Ecto neural progenitor cell (in vitro differentiated cells): ENCODE results near the gene CST5.
"Not testable (repeated sequence)": the region's sequence is repeated elsewhere in the genome, so short reads cannot be mapped to it uniquely, and the experiment has no call there.

Source experiments
- DNase-seq: peaks from one replicate; pipeline ENCODE4 v3.0.0-alpha.2; 2018; ENCODE audit warnings: low spot score

The CST5 gene

DNA sequence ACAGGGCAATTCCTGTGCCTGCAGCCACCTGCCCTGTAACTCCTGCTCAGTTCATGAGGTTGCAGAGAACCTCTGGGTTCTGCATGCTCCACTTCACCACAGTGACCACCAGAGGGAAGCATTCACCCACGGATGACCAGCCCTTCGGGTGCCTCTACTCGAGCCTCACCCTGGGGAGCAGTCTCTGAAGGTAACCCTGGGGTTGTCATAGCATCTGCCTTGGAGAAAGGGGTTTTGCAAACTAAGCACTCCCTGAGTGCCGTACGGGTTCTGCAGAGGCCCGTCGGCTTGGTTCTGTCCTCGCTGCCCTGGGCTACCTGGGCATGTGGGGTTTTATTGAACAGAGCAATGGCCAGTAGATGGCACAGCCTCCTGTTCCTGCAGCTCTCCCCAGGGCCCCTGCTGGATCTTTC lies 10.2 kb upstream of the CST5 start:
- DNase-seq: peak; percentile 79

DNA sequence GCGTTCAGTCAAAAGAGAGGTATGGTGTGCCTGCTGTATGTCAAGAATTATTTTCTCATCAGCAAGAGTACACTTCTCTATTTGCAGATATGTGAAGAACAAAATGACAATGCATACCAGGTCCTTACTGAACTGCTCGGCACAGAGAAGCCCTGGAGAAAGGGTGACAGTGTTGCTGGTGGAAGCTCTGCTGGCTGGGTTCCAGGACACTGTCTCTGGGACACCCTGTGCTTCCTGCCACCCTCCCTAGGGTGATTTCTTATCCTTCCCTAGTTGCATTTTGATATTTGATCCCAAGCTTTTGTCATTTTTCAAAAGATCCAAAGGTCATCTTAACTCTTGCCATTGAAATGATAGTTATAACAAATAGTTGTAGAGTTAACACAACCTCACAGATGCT lies 8.3 kb upstream of the CST5 start:
- DNase-seq: no peak

DNA sequence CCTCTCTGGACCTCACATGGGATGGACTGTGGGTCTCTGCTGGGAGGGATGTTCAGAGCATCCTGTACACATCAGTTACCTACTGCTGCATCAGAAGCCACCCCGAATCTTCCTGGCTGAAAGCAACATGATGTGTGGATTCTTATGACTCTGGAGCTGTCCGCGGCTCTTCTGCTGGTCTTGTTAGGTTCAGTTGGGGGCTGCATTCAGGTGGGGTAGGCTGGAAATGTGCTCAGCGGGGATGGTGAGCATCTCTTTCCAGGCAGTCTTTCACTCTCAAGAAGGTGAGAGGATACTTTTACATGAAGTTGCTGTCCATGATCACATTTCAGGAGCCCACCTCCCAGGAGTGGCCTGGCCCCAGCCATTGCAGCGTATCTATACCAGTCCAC lies 5.2 kb upstream of the CST5 start:
- DNase-seq: no peak

DNA sequence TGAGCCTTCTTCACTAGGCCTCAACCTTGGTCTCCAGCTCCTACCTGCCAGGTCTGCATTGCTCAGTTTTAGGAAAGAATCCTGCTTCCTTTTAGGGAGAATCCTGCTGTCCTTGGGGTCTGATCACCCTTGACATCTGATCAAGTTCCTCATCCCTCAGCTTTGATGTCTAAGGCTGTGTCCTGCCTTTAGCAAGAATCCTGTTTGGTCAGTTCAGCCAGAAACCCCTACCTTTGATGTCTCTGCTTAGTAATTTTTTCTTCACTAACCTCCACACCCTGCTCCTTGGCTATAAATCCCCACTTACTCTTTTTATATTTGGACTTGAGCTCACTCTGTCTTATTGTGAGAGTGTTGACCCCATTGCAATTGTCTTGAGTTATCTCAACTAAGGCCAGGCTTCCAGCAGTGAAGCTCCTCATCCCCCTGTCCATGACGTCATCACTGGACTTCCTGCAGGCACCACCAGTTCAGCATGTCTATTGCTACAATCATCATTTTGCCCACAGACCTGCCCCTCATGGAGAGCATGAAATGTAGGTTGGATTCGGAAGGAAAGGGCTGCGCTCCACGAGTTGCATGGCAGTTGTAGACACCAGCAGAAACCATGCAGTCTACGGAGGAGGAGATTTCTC lies 4.7 kb upstream of the CST5 start:
- no peak for DNase-seq

DNA sequence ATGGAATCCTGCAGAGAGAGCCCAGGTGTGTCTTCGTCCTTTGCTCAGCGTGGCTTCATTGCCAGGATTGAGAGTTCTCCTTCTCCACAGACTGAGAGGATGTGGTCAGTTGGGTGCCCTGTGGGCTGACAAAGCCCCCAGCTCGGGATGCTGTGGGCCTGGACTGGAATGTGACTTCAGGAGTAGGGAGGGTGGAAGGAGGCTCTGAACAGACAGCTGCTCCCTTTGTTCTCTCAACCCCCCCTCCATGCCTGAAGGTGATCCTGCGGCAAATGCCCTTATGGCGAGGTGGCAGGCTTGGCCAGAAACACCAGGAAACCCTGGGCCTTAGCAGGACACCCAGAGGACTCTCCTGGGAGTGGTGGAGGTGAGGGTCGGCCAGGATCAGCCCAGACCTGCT lies 1.8 kb upstream of the CST5 start:
- no peak for DNase-seq

GRCh38 chr20:23880417-23880816 lies 869 bp upstream of the CST5 start:
- DNase-seq: no peak

- DNase-seq: no peak
These were observed 345 bp upstream of the CST5 start for GRCh38 chr20:23879811-23880374.

GRCh38 chr20:23878787-23879186 lies 761 bp downstream of the CST5 start:
- DNase-seq: no peak

DNA sequence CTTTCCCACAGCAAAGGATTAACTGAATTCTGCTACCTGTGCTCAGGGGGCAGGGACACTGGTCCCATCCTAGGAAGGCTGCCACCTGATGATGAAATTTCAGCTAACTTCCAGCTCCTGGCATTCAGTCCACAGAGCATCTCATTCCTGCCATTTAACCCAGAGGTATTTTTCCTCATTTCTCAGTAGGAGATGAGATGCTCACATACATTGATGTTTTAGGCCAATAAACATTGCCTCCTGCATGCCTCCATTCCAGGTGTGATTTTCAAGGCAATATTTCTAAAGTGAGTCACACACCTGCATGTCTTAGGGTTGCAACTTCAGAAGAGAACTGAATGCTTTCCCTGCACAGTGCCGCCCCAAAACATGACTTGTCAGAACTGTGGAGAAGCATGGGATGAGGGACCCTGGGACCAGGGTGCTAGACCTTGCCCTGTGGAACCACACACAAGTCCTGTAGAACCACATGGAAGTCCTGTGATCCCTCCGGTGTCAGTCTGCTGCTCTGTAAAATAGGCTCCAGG lies 1.5 kb downstream of the CST5 start:
- not testable (repeated sequence) for DNase-seq

DNA sequence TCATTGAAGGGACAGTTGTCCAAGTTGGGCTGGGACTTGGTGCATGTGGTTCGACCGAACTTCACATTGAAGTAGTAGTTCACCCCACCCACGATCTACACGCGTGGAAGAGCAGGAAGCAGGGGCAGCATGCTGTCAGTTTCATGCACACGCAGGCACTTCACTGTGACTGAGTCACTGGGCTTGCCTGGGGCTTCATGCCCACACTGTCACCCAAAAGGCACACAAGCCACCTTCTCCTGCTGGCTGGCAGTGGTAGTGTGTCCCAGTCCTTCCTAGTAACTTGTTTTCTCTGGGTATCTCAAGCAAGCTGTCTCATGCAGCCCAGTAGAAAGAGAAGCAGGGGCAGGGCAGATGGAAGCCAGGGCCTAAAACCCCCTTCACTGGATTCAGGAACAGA lies 2.0 kb downstream of the CST5 start:
- DNase-seq: no peak

DNA sequence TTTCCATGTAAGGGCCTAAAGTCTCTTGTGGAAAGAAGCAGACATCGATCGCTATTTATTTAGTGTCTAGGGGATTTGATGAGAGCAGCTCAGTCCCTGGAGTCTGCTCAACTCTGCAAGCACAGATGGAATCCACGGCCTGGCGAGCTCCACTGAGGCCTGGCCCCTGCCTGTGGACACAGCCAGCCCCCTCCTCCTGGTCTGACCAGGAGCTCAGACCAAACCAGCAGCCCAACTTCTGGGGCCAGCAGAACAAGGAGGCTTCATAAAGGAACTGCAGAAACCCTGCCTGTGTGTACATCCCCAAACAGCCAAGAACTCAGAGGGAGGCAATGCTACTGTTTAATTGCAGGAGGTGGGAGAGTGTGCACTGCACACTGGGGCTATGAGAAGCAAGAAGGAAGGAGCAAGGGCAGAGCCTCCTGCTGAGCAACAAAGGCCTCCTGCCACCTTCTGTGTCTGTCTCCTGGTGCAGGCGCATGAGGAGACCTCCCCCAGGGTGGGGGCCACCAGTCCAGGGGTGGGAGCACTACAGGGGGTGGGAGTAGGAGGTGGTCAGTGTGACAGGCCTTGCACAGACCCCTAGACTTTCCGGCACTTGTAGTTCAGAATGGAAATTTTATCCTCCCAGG lies 3.8 kb downstream of the CST5 start:
- DNase-seq: no peak

- no peak for DNase-seq
These were observed 4.8 kb downstream of the CST5 start for GRCh38 chr20:23874747-23875146.

DNA sequence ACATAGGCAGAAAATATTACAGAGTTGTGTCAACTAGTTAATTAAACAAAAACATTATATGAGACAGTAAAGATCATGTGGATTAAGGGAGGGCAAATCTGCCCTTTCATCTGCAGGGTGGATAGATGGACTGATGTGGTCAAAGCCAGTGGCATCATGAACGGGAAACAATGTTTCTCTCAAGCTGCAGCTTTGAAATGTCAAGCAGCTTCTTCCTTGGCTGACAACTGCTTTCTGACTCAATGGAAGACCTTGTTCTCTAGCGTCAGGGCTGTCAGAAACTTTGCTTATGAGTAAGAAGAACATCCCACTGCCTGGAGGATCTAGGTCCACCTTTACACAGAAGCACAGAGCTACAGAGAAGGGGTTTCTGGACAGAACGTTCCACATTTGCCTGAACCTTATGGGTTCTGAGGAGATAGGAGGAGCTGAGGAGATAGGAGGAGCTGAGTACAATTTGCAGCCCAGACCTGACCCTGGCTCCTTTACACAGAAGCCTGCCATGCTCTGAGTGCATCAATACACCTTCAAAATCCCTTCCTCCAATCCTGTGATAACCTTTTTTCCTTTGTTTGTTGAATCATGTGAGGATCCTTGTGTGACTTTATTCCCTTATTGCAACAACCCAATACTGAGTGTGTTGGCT lies 6.1 kb downstream of the CST5 start:
- no peak for DNase-seq

- no peak for DNase-seq
These were observed 7.5 kb downstream of the CST5 start for GRCh38 chr20:23872065-23872464.

GRCh38 chr20:23870461-23870860 lies 9.1 kb downstream of the CST5 start:
- no peak for DNase-seq

DNA sequence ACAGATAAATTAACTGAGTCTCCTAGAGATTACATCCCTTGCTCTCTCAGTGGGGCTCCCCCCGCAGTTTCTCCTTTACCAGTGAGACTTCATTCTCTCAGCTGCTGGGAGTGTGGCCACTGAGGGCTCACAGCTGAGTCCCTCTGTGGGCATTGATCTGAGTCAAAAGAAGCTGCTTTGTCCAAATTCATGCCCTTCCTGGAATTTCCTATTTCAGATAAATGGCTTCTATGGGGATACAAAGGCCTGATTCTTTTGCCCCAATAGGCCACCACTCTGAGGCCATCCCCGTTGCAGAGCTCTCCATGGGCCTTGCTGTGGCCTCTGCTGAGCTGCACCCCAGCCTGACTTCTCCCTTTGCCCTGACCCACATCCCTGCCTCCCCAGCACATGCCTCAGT lies 10.0 kb downstream of the CST5 start:
- DNase-seq: no peak

DNA sequence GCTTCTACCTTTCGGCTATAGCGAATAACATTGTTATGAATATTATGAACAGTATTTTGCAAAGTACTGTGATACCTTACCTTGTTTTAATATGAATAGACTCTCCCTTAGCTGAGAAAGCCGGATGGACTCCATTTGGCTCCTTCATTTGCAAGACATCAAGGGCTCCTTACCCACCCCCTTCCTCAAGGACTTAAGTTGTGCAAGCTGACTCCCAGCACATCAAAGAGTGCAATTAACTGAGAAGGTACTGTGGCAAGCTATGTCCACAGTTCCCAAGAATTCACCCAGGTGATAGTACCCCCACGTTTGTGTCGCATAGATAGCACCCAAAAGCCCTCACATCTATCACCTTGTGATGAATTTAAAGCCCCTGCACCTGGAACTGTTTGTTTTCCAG lies 11.2 kb downstream of the CST5 start:
- DNase-seq: no peak

DNA sequence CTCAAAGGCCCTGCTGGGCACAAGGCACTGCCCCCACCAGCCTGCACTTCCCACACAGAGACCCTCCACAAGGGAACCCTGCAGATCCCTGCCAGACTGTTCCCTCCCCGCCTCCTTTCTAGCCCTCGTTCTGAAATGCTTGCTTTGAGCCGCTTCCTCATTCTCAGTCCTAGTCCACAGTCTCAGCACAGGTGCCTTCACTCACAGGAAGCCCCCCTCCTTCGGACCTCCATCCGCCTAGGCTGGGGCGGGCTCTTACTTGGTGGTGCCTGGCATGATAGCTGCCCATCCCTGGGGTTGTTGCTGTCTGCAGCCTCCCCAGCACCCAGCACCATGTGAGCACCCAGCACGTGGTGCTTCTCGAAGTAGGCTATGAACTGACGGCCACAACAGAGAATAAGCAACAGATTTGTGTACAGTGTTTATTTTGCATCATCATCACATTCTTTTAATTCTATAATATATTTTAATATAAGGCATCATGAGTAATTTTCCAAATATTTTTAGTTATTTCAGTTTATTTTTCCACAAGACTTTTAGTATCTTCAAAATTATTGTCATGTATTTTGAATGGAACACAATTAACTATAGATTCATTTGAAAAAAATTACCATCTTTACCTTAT lies 12.3 kb downstream of the CST5 start:
- DNase-seq: no peak

GRCh38 chr20:23860771-23861170 lies 18.8 kb downstream of the CST5 start:
- not testable (repeated sequence) for DNase-seq

DNA sequence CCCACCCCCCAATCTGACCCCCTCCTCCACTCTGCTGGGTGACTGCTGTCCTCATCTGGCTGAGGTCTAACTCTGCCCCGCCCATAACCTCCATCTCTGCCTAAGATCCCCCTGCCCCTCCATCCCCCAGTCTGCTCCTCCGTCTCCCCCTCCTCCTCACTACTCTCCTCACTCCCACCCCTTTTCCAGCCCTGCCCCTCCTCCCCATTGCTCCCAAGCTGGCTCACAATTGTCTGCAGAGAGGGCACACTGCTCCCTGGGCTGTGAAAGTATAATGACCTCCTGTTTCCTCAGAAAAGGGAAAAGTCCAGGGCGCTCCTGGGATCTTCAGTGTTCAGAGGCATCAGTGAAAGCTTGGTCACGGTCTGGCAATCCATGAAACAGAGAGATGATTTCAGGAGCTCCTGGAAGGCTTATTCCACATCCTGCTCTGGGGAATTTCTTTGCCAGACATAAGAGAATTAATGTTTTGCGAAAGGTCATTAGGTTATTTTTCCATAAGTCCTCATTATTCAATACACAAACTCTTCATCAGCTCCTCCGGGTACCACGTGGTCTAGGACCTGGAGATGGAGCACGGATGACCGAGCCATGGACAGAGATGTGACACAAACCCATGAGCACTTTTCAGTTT lies 21.5 kb downstream of the CST5 start:
- DNase-seq: peak; percentile 63

DNA sequence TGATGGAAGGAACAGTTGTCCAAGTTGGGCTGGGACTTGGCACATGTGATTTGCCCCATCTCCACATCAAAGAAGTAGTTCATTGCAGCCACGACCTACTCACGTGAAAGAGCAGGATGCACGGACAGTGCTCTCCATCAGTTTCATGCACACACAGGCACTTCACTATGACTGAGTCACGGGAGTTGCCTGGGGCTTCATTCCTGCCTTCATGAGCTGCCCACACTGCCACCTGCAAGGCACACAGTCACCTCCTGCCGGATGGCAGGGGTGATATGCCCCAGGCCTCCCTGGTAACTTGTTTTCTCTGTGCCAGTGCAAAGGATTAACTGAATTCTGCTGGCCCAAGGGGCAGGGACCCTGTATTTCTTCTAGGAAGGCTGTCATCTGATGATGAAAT lies 22.8 kb downstream of the CST5 start:
- no peak for DNase-seq

DNA sequence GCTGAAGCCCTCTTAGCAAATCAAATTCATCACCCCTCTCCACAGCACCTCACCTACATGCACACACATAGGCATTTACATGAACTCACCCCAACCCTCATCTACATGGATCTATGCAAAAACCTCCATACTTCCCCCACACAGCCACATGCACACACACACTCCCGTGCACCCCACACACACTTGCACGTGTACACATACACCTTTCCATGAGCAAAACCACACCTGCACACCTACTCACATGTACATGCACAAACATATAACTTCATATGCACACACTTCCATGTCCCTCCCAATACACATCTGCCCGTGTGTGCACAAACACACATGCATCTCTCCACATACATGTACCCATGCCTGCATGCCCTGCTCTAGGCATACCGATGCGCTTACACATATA lies 23.3 kb downstream of the CST5 start:
- no peak for DNase-seq
